Stimulated activated CD8-positive, alpha-beta memory T cell treated with anti-CD3 and anti-CD28 coated beads, Interleukin-12 subunit alpha, Interleukin-12 subunit beta, amount 100 ng/mL, for 4 hours (primary cell): ENCODE measurements around the gene FBXO27.
"Not testable (repeated sequence)": the region's sequence is repeated elsewhere in the genome, so short reads cannot be mapped to it uniquely, and the experiment has no call there.

Experiments used
- DNase-seq: peaks from one replicate; pipeline ENCODE4 v3.0.0-alpha.2; 2020; ENCODE audit warnings: low read depth

The FBXO27 gene

DNA sequence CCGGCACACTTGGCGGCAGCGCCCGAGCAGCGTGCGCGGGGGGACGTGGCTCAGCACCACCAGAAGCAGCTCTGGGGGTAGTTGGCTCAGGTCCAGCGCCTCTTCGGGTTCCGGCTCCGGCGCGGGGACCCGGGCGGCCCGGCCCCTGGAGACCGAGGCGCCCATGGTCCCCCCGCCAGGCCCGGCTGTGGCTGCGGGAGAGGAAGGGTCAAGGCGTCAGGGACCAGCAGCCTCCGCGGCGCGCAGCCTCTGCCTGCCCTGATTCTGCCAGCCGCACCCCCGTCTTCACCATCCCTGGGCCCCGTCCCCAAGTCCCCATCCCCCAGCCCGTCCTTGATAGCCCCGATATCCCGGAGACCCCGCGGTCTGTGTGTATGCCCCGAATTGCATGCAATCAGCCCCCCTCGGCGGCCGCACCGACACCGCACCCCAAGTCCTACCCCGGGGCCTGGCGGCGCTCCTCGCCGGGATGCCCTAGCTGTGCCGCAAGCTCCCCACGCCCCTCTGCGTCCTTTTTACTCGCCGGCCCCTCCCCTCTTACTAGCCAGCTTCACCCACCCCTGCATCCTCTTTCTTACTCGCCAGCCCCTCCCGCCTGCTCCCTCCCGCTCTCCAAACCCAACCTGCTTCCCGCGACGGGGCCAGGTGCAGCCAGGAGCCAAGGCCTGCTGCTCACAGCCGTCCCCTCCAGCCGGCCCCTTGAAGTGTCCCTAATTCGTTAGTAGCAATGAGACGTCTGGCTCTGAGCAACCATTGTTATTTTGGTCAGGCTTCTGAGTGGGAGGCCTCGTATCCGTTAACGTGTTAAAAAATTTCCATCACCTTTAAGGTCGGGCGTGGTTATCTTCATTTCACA is at the start of gene FBXO27:
TSS of gene FBXO27 (minus strand) at position 487 of the 856 bp plus-strand sequence. CDS start at position 165, 322 bp downstream.
- DNase-seq: no peak

DNA sequence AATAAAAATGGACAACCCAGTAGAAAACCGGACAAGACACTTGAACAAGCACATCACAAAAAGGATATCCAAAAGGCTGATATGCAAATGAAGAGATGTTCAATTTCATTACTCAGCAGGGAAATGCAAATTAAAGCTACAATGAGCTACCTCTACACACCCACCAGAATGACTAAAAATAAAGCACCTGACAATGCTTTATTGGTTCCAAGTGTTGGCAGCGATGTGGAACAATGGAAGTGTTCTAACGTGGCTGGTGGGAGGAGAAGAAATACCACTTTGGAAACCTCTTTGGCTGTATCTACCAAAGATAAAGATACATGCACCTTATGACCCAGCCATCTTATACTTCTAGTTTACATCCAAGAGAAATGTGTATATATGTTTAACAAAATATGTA is 48.1 kb upstream of the FBXO27 start:
- DNase-seq: no peak

- DNase-seq: no peak
Measured at GRCh38 chr19:39078436-39079200, 46.3 kb upstream of the FBXO27 start.

- DNase-seq: no peak
Measured at GRCh38 chr19:39077323-39077722, 45.0 kb upstream of the FBXO27 start.

DNA sequence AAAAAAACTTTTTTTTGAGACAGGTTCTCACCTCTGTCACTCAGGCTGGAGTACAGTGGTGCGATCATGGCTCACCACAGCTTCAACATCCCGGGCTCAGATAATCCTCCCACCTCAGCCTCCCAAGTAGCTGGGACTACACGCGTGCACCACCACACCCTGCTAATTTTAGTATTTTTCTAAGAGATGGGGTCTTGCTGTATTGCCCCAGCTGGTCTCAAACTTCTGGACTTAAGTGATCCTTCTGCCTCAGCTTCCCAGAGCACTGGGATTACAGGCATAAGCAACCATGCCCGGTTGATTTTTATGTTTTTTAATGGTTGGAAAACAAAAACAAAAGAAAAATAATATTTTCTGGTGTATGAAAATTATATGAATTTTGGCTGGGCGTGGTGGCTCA is 42.6 kb upstream of the FBXO27 start:
- no peak for DNase-seq

GRCh38 chr19:39074205-39074692 is 41.9 kb upstream of the FBXO27 start:
- no peak for DNase-seq

DNA sequence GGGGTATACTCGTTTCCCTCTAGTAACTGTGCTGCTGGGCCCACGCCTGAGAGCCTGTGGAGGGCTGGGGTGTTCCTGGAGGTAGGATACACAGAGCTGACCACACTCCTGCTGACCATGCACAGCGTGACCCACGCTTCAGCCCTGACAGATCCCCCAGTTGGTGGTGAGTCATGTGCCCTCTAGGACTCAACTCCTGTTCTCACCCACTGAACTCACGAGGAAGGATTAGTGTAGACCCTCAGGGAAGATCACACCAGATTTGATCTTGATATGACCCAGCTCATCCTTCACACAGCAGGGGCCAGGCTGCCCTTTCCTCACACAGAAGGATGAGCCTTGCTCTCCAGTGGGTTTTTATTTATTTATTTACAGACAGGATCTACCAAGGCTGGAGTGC is 38.5 kb upstream of the FBXO27 start:
- DNase-seq: no peak

- not testable (repeated sequence) for DNase-seq
Measured at GRCh38 chr19:39068259-39068658, 35.9 kb upstream of the FBXO27 start.

GRCh38 chr19:39067104-39067503 is 34.8 kb upstream of the FBXO27 start:
- no peak for DNase-seq

GRCh38 chr19:39065928-39066327 is 33.6 kb upstream of the FBXO27 start:
- no peak for DNase-seq

GRCh38 chr19:39064405-39064804 is 32.1 kb upstream of the FBXO27 start:
- DNase-seq: no peak

- no peak for DNase-seq
Measured at GRCh38 chr19:39060171-39060570, 27.8 kb upstream of the FBXO27 start.

DNA sequence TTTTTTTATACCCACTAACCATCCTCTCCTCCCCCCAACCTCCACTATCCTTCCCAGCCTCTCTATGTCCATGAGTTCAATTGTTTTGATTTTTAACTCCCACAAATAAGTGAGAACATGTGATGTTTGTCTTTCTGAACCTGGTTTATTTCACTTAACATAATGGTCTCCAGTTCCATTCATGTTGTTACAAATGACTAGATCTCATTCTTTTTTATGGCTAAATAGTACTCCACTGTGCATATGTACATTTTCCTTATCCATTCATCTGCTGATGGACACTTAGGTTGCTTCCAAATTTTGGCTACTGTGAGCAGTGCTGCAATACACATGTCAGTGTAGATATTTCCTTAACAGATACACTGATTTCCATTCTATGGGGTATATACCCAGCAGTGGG is 27.0 kb upstream of the FBXO27 start:
- DNase-seq: no peak

DNA sequence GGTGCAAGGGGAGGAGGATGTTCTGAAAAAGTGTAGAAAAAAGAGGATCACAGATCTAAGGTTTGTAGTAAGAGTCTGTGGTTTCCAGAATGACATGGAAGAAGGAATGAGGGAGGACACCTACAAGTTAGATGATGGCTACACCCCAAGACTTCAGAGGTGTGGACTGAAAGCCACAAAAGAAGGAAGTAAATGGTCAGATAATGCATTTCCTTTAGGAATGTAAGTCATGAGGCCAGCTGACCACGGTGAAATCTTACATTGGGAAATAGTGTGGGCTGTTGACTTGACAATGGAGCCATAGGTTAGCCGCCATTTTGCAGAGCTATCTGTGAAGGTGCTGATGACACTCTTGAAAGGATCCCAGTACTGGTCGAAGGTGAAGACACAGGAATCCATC is 25.3 kb upstream of the FBXO27 start:
- DNase-seq: no peak

GRCh38 chr19:39054091-39054470 is 21.7 kb upstream of the FBXO27 start:
- no peak for DNase-seq

- DNase-seq: no peak
Measured at GRCh38 chr19:39053276-39054090, 21.1 kb upstream of the FBXO27 start.

GRCh38 chr19:39052846-39053245 is 20.5 kb upstream of the FBXO27 start:
- no peak for DNase-seq

DNA sequence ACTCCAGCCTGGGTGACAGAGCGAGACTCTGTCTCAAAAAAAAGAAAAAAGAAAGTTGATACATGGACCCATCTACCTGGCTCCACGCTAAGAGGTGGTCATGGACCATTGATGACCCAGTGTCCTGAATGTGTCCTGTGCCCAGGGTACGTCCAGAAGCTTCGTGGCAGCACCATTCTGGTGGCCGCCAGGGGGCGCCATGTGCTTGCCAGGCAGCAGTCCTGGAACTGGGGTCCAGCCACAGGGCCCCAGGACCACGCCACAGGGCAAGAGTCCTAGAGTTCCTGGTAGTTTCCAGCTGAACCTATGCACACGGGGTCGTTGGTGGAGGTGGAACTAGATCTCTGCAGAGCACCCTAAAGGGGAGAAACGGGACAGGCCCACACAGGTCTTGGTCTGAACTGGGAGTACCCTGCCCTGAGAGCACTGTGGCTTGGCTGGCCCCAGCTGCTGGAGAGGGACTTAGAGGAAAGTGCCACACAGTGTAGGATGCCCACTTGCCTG is 19.9 kb upstream of the FBXO27 start:
- DNase-seq: peak; percentile 46

DNA sequence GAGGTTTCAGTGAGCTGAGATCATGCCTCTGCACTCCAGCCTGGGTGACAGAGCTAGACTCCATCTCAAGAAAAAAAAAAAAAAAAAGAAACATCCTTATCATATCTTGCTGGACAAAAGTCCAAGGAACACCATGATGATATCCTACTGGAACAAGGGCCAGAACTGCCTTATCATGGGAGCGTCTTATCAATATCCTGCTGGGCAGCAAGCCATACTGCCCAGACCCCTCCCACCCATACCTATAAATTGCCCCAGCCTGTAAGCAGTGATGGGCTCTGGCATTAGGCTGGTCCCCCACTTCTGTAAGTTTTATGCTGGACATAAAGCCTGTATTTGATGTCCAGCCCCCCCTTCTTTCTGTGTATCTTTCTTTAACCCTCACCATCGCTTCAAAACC is 14.7 kb upstream of the FBXO27 start:
- no peak for DNase-seq

- DNase-seq: no peak
Measured at GRCh38 chr19:39046037-39046821, 13.9 kb upstream of the FBXO27 start.

GRCh38 chr19:39045506-39045905 is 13.2 kb upstream of the FBXO27 start:
- DNase-seq: no peak
